GM12878 (cell line): ENCODE data around the gene PHF21B. TPM values are rescaled to one million over a fixed set of nuclear protein-coding genes. Genes with fewer than 3 reads are reported as not detected.

Experiments
- ATAC-seq: fragments of 200-7000 bp; cut with Tn5 transposase; 3 replicates; pipeline ENCODE4 v1.9.1; 2020; ENCODE audit warnings: mild to moderate bottlenecking, moderate library complexity
- BruUV-seq: library from RNA; stranded (reverse); fragments of 400-500 nt; replicated peaks from 2 replicates; lab custom pipeline; 2021; lab: Mats Ljungman, UMichigan
- CTCF ChIA-PET: fragments of 300-600 bp; sonication (Branson Sonifier 250); formaldehyde crosslinking; extraction: SDS; loops from one replicate; lab custom pipeline; 2021; ENCODE audit warnings: inconsistent platforms; lab: Yijun Ruan, JAX
- POLR2A ChIA-PET: fragments of 350-600 bp; formaldehyde crosslinking; extraction: SDS; loops from one replicate; lab custom pipeline; 2021; ENCODE audit warnings: inconsistent platforms; lab: Charles Lee
- RAD21 ChIA-PET: fragments of 300-600 bp; sonication (Branson Sonifier 250); formaldehyde crosslinking; loops from one replicate; lab custom pipeline; 2023; ENCODE audit warnings: antibody characterized with exemption; ENCODE audit not compliant: unreplicated experiment; lab: Charles Lee
- SMC1A ChIA-PET: fragments of 300-600 bp; sonication (Branson Sonifier 250); formaldehyde crosslinking; loops from one replicate; lab custom pipeline; 2023; ENCODE audit not compliant: unreplicated experiment, uncharacterized antibody; lab: Charles Lee
- DNase-seq: peaks from one replicate; pipeline ENCODE4 v3.0.0-alpha.2; 2011; ENCODE audit warnings: low read depth, low spot score
- FAIRE-seq: peaks from 3 replicates; lab custom pipeline; 2011; peaks lifted over from hg19 to GRCh38; lab: Jason Lieb, UNC
- H2AFZ ChIP-seq: 2 replicates; pipeline ENCODE4 v1.6.0; 2011; ENCODE audit warnings: low read depth, low read length, control low read depth; ENCODE audit not compliant: control insufficient read depth
- H3K27ac ChIP-seq: 2 replicates; pipeline ENCODE4 v1.5.1; 2011; ENCODE audit warnings: control low read depth; ENCODE audit not compliant: control insufficient read depth, insufficient read depth
- H3K27me3 ChIP-seq, 2 experiments: replicated peaks in 1 of 2; 2 replicates each; pipeline versions ENCODE4 v1.6.0 to v1.6.1; 2011; ENCODE audit warnings: low read length in 1 of 2; ENCODE audit not compliant: control insufficient read depth in 2 of 2, insufficient read depth in 2 of 2
- H3K36me3 ChIP-seq, 2 experiments: 2 replicates each; pipeline ENCODE4 v1.5.1; 2011; ENCODE audit warnings: low read length in 1 of 2; ENCODE audit not compliant: control insufficient read depth in 2 of 2, insufficient read depth in 2 of 2
- H3K4me1 ChIP-seq: 2 replicates; pipeline ENCODE4 v1.6.1; 2011; ENCODE audit warnings: mild to moderate bottlenecking, low read length, moderate library complexity, mixed read lengths; ENCODE audit not compliant: control insufficient read depth, insufficient read depth
- H3K4me2 ChIP-seq: 2 replicates; pipeline ENCODE4 v1.6.0; 2011; ENCODE audit warnings: control low read depth; ENCODE audit not compliant: control insufficient read depth, insufficient read depth
- H3K4me3 ChIP-seq: fragments of 200-600 bp; sonication (generic); 2 replicates; pipeline ENCODE4 v1.5.1; 2016
- H3K79me2 ChIP-seq: 2 replicates; pipeline ENCODE4 v1.6.0; 2011; ENCODE audit warnings: low read length; ENCODE audit not compliant: control insufficient read depth, insufficient read depth
- H3K9ac ChIP-seq: 2 replicates; pipeline ENCODE4 v1.8.0; 2011; ENCODE audit warnings: low read length, control low read depth, mixed read lengths; ENCODE audit not compliant: control insufficient read depth, insufficient read depth
- H3K9me3 ChIP-seq: replicated peaks from 3 replicates; pipeline ENCODE4 v1.5.1; 2011; ENCODE audit warnings: mild to moderate bottlenecking, low read length; ENCODE audit not compliant: control insufficient read depth, insufficient read depth
- H4K20me1 ChIP-seq: 2 replicates; pipeline ENCODE4 v1.6.0; 2011; ENCODE audit not compliant: control insufficient read depth, insufficient read depth
- BHLHE40 ChIP-seq, 2 experiments: fragments of 450-650 bp in 1 of 2; IDR thresholded peaks; 2 replicates each; pipeline ENCODE4 v1.6.1; 2011 to 2017; ENCODE audit warnings: low read depth in 2 of 2, borderline replicate concordance in 1 of 2, improper control_type of control experiment in 1 of 2, low read length in 1 of 2, mild to moderate bottlenecking in 1 of 2
- CBX5 ChIP-seq: sonication (generic); IDR thresholded peaks from 2 replicates; pipeline ENCODE4 v1.6.1; 2016; ENCODE audit warnings: low read depth, moderate library complexity, mild to moderate bottlenecking, inconsistent platforms
- MEF2A ChIP-seq: IDR thresholded peaks from 2 replicates; pipeline ENCODE4 v1.6.1; 2011; ENCODE audit warnings: low read depth, mild to moderate bottlenecking, low read length, moderate library complexity; ENCODE audit not compliant: insufficient read depth
- POLR2AphosphoS2 ChIP-seq: IDR thresholded peaks from 2 replicates; pipeline ENCODE4 v1.6.1; 2011; ENCODE audit warnings: low read depth, mild to moderate bottlenecking, low read length, improper control_type of control experiment, moderate library complexity
- SKIL ChIP-seq: fragments of 450-650 bp; IDR thresholded peaks from 2 replicates; pipeline ENCODE4 v1.6.1; 2017; ENCODE audit warnings: mild to moderate bottlenecking, low read depth, inconsistent platforms; ENCODE audit not compliant: poor library complexity, severe bottlenecking
- SMC3 ChIP-seq: IDR thresholded peaks from 2 replicates; pipeline ENCODE4 v1.6.1; 2011; ENCODE audit warnings: low read length, improper control_type of control experiment, borderline replicate concordance
- USF1 ChIP-seq: IDR thresholded peaks from 2 replicates; pipeline ENCODE4 v1.6.1; 2011; ENCODE audit warnings: borderline replicate concordance, low read depth, mild to moderate bottlenecking, moderate library complexity, mixed read lengths, low read length; ENCODE audit not compliant: insufficient read depth; ENCODE audit errors: extremely low read length
- WGBS: methylation state at CpG from one replicate; pipeline ENCODE4 v1.1.6; 2016; ENCODE audit warnings: low lambda C conversion rate; ENCODE audit not compliant: insufficient replicate concordance, insufficient coverage; ENCODE audit errors: missing lambda C conversion rate; 5-methylcytosine and 5-hydroxymethylcytosine counted together
- in situ Hi-C: fragments of 300-500 bp; cut with MboI; formaldehyde crosslinking; loops from 9 replicates; pipeline ENCODE4 v1.14.3; 2018; ENCODE audit warnings: mixed read lengths
- intact Hi-C: fragments of 100-400 bp; cut with micrococcal nuclease; formaldehyde crosslinking; loops from one replicate; pipeline ENCODE4 v1.14.2; 2022; ENCODE audit not compliant: unreplicated experiment
- polyA plus RNA-seq, 11 experiments: library from polyadenylated mRNA; depleted of rRNA in 4 of 11; unstranded in 6 of 11; stranded (reverse) in 5 of 11; fragments of >200 nt; fragmentation: Nextera tagmentation in 4 of 11; fragmentation: Illumina TruSeq in 1 of 11; extraction: Ambion mirVana in 4 of 11; extraction: Trizol in 1 of 11; gene quantifications; 1 replicate in 1 of 11; 2 replicates in 10 of 11; pipeline versions ENCODE4 v1.2.1 to v1.2.3, GENCODE V29; 2011 to 2016; ENCODE audit warnings: inconsistent platforms in 2 of 11, missing spikeins in 2 of 11, low read depth in 1 of 11
- total RNA-seq, 4 experiments: library from RNA; depleted of rRNA in 3 of 4; stranded (reverse); fragments of >200 nt in 3 of 4; fragmentation: Illumina TruSeq in 1 of 4; extraction: Trizol in 1 of 4; gene quantifications; 2 replicates each; pipeline versions ENCODE4 v1.2.1 to v1.2.3, GENCODE V29; 2013 to 2021

PHF21B gene
- total and polyA plus RNA-seq, 10 of the 15 experiments (the other 5 are each of a cell fraction or from before 2014, with no cell fraction given): 0.03 to 0.35 TPM; not detected in 8

- TF ChIP-seq USF1 (no peak), MEF2A (no peak), CBX5 (no peak)
- TF ChIP-seq, all 136 proteins: peak for 0
Measured at GRCh38 chr22:44884562-44884961, 125.2 kb downstream of the PHF21B start (continued).

- Histone ChIP-seq H3K27me3 (no peaks in the 10 kb centered on the region), H4K20me1 (no peaks in the 10 kb centered on the region), H3K4me1 (no peaks in the 10 kb centered on the region), H3K4me2 (no peak overlapping the region), H3K27ac (no peak overlapping the region), H3K9ac (no peak overlapping the region), H2AFZ (no peak overlapping the region), H3K4me3 (no peak overlapping the region), H3K36me3 (no peaks in the 10 kb centered on the region), H3K79me2 (no peaks in the 10 kb centered on the region), H3K9me3 (no peaks in the 10 kb centered on the region; the same call in 2 of the 3 replicates)
- ChIA-PET RAD21 (no interaction called here), CTCF (no interaction called here), POLR2A (no interaction called here), SMC1A (no interaction called here)
- TF ChIP-seq MEF2A (no peak), SMC3 (no peak), POLR2AphosphoS2 (no peak), SKIL (no peak), BHLHE40 (IDR thresholded peaks at IDR 0.05; ENCODE audit: borderline replicate concordance in 1 of 2, low read depth in 2 of 2, low read length in 1 of 2) (no peak)
- in situ Hi-C loops: loop anchor here (25.0 kb wide), 1 partner anchor 521 kb away; no protein-coding TSS in a partner anchor
- intact Hi-C loops: no loop called here
- 29% methylated on average over 12 of the region's 12 CpGs for WGBS
- no TSS peak for BruUV-seq
- ATAC-seq (no peak), DNase-seq (no peak), FAIRE-seq (no peak)
Measured at GRCh38 chr22:44883011-44883421, 126.8 kb downstream of the PHF21B start.
